ENCODE measurements around the gene TSPAN9.

DNA sequence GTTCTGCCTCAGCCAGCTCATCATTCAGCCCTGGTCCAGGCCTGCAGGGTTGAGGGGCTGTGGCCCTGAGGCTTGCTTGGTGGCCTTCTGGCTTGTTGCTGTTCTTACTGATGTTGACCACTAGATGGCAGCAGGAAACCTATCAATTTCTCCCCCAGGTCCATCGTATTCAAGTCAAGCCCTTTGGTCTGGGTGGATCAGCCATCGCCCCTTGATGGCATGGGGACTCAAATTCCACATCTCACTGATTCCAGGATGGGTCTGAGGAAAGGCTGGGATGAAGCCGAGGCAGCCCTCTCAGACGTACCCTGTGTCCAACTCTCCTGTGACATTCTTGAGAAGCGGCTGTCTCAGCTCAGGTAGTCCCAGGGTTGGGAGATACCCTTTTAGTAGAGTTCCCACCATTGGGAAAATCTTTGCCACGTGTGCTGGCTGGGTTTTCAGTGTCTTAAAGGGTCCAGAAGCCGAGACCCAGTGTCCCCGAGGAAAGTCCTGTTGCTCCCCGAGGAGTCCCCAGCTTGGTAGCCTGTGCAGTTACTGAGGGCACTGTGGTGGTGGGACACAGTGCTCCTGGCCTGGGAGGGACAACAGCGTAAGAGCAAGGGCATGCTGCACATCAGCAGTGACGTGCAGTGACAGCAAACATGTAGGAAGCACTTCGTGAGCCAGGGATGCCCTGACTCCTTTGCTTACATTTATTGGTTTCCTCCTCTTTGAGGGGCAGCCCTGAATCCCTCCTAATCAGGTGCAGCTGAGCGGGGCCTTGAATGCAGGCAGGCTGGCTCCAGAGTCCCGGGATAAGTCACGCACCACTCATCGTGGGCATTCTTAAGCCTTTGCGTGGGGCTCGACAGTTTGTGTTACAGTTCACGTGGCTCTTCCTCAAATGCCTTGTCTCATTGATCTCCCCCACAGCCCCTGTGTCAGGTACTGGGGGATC, 58.6 kb downstream of the TSPAN9 start:
- TF ChIP-seq EZH2 (IDR thresholded peaks at IDR 0.05) (no peak), POLR2AphosphoS5 (IDR thresholded peaks at IDR 0.05; ENCODE audit: borderline replicate concordance, low read depth, low read length) (no peak), FOXP2 (optimal IDR thresholded peaks at IDR 0.05; ENCODE audit: control extremely low read depth, extremely low read length, insufficient read depth) (no peak)

Data from SK-N-MC (cell line).